ENCODE data around the gene CTDSP2. TPM values are rescaled to one million over a fixed set of nuclear protein-coding genes. Genes with fewer than 3 reads are reported as not detected.
A peak's percentile ranks its signal among the peaks of the same experiment; 100 is the strongest.
"Not testable (repeated sequence)": the region's sequence is repeated elsewhere in the genome, so short reads cannot be mapped to it uniquely, and the experiment has no call there.

Gene CTDSP2
- total and polyA plus RNA-seq, 10 of the 15 experiments (the other 5 are each of a cell fraction or from before 2014, with no cell fraction given), result 17.3 to 98.2 (median 54.1) TPM

- TF ChIP-seq MEF2A (IDR thresholded peaks at IDR 0.05; ENCODE audit: insufficient read depth, low read depth, low read length), result no peak
- no peak for TF ChIP-seq SREBF2 (IDR thresholded peaks at IDR 0.05; ENCODE audit: low read length)
- TF ChIP-seq SPI1 (IDR thresholded peaks at IDR 0.05; ENCODE audit: borderline replicate concordance, insufficient read depth, low read depth, low read length), result peak; percentile 71; the same call in 1 of the 2 replicates
- no peak for TF ChIP-seq SMC3 (IDR thresholded peaks at IDR 0.05; ENCODE audit: borderline replicate concordance, low read length)
- no peak for TF ChIP-seq ASH2L (IDR thresholded peaks at IDR 0.05; ENCODE audit: borderline replicate concordance, low read depth)
- TF ChIP-seq MYC (IDR thresholded peaks at IDR 0.05; ENCODE audit: insufficient read depth, insufficient read length, insufficient replicate concordance, low read length, severe bottlenecking), result no peak
- no peak for TF ChIP-seq KLF5 (IDR thresholded peaks at IDR 0.05; ENCODE audit: partially characterized antibody)
- no peak for TF ChIP-seq SP1 (IDR thresholded peaks at IDR 0.05; ENCODE audit: low read depth, low read length)
- TF ChIP-seq ZNF384 (IDR thresholded peaks at IDR 0.05; ENCODE audit: borderline replicate concordance, low read depth, low read length), result peak; percentile 71; the same call in 1 of the 2 replicates
- no peak for TF ChIP-seq RFX5 (IDR thresholded peaks at IDR 0.05; ENCODE audit: low read depth, low read length)
- TF ChIP-seq MTA2 (IDR thresholded peaks at IDR 0.05; ENCODE audit: low read depth), result no peak
Observed at GRCh38 chr12:57850854-57851430, 4.4 kb upstream of the CTDSP2 start (continued).

GRCh38 chr12:57849447-57849846 is 2.9 kb upstream of the CTDSP2 start:
- DNase-seq (ENCODE audit: low read depth, low spot score); POLR2A ChIA-PET; H3K9ac ChIP-seq (ENCODE audit: control insufficient read depth, insufficient read depth, low read length); H4K20me1 ChIP-seq (ENCODE audit: control insufficient read depth, insufficient read depth); FAIRE-seq; CTCF ChIA-PET; H3K9me3 ChIP-seq (replicated peaks; ENCODE audit: control insufficient read depth, insufficient read depth, low read length); H3K27me3 ChIP-seq (replicated peaks in 1 of 2; ENCODE audit: control insufficient read depth in 2 of 2, insufficient read depth in 2 of 2, low read length in 1 of 2); in situ Hi-C loops (cut with MboI); H2AFZ ChIP-seq (ENCODE audit: control insufficient read depth, low read depth, low read length); H3K4me3 ChIP-seq; intact Hi-C loops (cut with micrococcal nuclease; ENCODE audit: unreplicated experiment); SMC1A ChIA-PET (ENCODE audit: uncharacterized antibody, unreplicated experiment); H3K4me2 ChIP-seq (ENCODE audit: control insufficient read depth, insufficient read depth); ATAC-seq; BruUV-seq (replicated peaks); H3K27ac ChIP-seq (ENCODE audit: control insufficient read depth, insufficient read depth); H3K36me3 ChIP-seq (ENCODE audit: control insufficient read depth in 2 of 2, insufficient read depth in 2 of 2, low read length in 1 of 2): not testable (repeated sequence)
- H3K79me2 ChIP-seq (ENCODE audit: control insufficient read depth, insufficient read depth, low read length), result peaks cover 20% of the 10 kb centered on the region
- RAD21 ChIA-PET (ENCODE audit: unreplicated experiment), result interaction anchor here (9.2 kb wide), 1 partner anchor 14 kb away, joined by 110 read pairs; no protein-coding TSS in a partner anchor
- H3K4me1 ChIP-seq (ENCODE audit: control insufficient read depth, insufficient read depth, low read length), result peaks cover 12% of the 10 kb centered on the region
- 62% methylated on average over 3 of the region's 3 CpGs for WGBS (ENCODE audit: insufficient coverage, insufficient replicate concordance, low lambda C conversion rate, missing lambda C conversion rate)
